GM21717 (cell line): ENCODE data around the gene MID1.

Experiments used
- ATAC-seq: cut with Tn5 transposase; IDR thresholded peaks from one replicate; pipeline ENCODE4 v1.9.1; 2021; ENCODE audit warnings: mild to moderate bottlenecking, moderate library complexity; ENCODE audit not compliant: unreplicated experiment

Gene MID1

GRCh38 chrX:10496345-10496965, 123.9 kb downstream of the MID1 start:
- no peak for ATAC-seq

DNA sequence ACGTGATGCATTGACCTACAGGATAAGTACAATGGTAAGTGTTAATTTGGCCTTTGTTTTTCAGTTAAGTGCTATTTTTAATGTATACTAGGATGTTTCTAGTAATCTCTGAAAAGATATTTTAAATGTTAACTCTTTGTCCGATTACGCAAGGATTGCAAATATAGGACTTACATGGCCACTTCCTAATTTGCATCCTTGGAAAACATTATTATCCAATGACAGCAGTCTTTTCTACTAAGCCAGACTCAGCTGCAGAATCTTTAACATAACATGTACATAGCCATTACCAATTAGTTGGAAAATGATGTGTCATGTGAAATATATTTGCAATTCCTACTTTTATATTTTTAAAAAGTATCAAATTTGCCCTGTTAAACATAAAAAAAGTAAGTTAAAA, 124.7 kb downstream of the MID1 start:
- ATAC-seq, result no peak

- ATAC-seq, result no peak
These were observed 128.1 kb downstream of the MID1 start for GRCh38 chrX:10492250-10492649.

GRCh38 chrX:10486373-10486772, 134.0 kb downstream of the MID1 start:
- ATAC-seq, result no peak

DNA sequence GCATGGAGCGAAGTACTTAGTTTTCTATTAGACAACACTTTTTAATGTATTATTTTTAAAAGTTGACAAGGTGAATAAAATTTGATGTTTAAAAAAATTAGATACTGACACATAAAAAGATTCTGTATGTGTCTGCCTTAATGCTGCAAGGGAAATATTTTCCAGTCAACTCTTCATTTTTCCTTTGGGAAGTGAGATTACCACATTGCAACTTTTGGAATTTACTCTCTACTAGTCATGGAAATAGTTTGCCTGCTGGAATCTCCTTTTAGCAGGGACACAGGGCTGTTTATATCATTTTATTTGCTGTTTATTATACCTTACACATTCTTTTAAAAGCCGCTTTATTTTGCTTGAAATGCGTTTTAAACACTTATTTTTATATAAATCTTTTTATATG, 135.1 kb downstream of the MID1 start:
- no peak for ATAC-seq

GRCh38 chrX:10484683-10485247, 135.6 kb downstream of the MID1 start:
- ATAC-seq, result no peak

DNA sequence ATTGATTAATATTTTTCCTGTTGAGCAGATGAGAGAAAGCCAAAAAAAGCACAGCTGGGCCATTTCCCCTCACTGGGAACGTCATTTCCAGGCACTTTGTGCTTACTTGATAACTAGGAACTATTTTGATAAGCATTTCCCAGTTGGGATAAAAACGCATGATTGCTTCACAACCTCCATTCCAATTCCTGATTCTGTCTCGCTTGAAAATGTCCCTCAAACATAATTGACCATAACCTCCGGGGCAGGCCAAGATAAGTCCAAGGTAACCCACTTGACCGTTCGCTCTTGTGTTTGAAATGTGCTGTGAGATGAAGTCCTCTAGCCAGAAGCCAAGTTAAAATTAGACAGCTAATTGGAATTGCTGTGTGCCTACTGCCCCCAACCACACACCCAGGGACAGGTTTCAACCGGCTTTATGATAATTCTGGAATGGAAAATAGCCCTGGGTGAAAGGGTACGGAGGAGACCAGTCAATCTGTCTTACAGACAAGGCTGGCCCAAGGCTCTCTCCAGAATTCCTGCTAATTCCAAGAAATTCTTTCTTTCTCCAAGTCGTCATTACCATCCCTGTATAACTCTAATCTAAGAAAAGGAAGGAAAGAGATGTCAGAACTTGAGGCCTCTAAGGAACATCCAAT, 137.1 kb downstream of the MID1 start:
- no peak for ATAC-seq

DNA sequence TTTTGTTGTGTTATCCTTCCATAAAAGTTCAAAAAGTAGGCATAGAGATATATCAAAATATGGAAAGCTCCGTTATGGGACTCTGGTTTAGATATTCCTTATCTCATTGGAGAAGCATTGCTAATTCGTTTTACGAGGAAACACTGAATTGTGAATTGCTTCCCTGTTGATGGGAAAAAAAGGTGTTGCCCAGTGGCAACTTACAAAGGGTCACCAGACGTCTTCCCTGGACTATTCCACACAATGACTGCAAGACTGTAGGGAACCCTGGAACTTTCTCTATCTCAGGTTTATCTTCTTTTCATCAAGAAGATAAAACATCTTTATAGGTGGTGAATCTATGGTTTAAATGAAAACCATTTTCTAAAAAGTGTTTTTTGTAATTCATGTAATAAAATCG, 137.7 kb downstream of the MID1 start:
- ATAC-seq, result no peak

- ATAC-seq, result peak; percentile 77
These were observed 138.1 kb downstream of the MID1 start for GRCh38 chrX:10482261-10482660.

DNA sequence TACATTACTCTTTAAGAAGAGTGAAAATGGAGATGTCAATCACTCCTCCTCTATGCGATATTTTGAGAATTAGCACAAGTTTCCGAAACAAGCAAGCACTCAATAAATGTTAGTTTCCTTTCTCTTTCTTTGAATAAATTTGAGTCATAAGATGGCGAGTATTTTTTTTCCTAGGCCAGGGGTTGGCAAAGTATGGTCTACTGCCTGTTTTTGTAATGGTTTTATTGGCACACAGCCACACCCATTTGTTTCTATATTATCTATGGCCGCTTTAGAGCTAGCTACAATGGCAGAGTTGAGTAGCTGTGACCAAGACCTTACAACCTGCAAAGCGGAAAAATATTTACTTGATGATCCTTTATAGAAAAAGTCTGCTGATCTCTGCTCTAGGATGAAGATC, 139.5 kb downstream of the MID1 start:
- no peak for ATAC-seq

GRCh38 chrX:10479508-10479907, 140.9 kb downstream of the MID1 start:
- no peak for ATAC-seq

DNA sequence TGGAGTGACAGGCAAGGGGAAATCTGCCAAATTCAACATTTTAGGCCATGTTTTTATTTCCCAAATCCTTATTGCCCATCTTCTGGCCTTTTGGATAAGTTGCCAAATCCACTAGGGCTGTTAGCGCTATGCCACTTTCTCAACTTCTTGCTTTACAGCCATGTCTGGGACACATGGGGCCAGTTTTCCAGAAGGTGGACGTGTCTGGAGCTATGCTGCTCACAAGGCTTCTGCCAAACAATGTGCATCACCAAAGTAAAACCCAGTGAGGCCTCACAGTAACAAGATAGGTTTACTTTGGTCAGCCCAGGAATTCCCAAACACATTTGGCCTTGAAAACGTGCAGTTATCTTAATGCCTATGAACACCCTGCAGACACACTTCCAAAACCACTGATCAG, 142.9 kb downstream of the MID1 start:
- no peak for ATAC-seq

GRCh38 chrX:10474913-10475568, 145.3 kb downstream of the MID1 start:
- no peak for ATAC-seq

GRCh38 chrX:10474510-10474909, 145.9 kb downstream of the MID1 start:
- ATAC-seq, result no peak

GRCh38 chrX:10471418-10471817, 149.0 kb downstream of the MID1 start:
- ATAC-seq, result no peak

DNA sequence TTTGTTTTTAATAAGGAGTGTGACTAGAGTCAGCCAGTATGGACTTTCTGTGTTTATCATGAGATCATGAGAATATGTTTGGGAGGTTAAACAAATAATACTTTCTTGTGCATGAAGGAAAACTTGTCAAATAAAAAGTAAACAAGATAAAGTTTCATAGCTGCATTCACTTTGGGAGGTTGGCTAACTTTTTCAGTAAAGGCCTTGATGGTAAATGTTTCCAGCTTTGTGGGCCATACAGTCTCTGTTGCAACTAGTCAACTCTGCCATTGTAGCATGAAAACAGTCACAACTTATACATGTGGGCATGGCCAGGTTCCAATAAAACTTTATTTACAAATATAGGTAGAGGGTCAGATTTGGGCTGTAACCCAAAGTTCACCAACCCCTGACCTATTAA, 150.4 kb downstream of the MID1 start:
- no peak for ATAC-seq

- no peak for ATAC-seq
These were observed 152.6 kb downstream of the MID1 start for GRCh38 chrX:10467793-10468192.

GRCh38 chrX:10465254-10465653, 155.1 kb downstream of the MID1 start:
- ATAC-seq, result no peak

DNA sequence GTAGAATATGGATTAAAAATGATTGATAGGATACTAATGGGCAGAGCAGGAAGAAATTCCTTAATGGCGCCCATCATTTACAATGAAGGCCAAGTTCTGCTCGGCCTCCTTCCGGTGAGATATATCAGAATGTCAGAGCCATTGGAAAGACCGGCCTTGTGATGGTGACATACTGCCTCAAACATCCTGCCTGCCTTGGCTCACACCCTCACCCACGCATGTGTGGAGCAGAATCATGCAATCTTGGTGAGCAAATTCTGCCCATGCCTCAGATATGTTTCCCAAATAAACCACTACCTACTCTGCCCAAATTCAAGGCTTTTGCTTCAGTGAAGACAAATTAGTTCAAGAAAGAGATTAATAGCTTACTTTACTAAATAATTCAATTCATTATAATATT, 163.3 kb downstream of the MID1 start:
- ATAC-seq, result no peak

- ATAC-seq, result no peak
These were observed 166.4 kb downstream of the MID1 start for GRCh38 chrX:10453945-10454344.

DNA sequence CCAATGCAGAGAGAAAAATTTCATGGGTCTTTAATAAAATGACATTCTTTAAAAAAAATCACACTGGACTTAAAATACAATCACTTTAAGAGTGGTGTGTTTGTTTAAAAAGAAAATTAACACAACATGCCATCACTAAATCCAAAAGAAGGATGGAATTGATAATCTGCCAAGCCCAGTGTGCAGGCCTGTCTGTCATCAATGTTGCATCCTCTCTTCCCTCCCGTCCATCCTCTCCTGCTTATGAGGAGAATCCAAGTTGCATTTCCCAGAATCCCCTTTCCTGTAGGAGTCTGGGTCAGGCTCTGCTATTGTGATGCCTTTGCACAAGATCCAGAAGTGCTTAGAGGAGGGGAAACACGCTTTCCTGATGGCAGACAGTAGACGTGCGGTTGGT, 169.4 kb downstream of the MID1 start:
- no peak for ATAC-seq
